Suprapubic skin (tissue), 3 donors: Measurements from ENCODE around the gene UBL3.

Experiments
- EP300 ChIP-seq: sonication (generic); formaldehyde crosslinking; IDR thresholded peaks from one replicate; pipeline ENCODE4 v1.6.1; 2017; ENCODE audit warnings: antibody characterized with exemption
- TF ChIP-seq, protein P1 (sequence below), 2 donors: fragments of 200-600 bp in 1 of 2; fragments of 450-650 bp in 1 of 2; sonication (generic) in 1 of 2; IDR thresholded peaks; one replicate each; pipeline ENCODE4 v1.5.1; 2016 to 2019; ENCODE audit warnings: antibody characterized with exemption in 2 of 2, mild to moderate bottlenecking in 1 of 2, moderate library complexity in 1 of 2

DNA sequence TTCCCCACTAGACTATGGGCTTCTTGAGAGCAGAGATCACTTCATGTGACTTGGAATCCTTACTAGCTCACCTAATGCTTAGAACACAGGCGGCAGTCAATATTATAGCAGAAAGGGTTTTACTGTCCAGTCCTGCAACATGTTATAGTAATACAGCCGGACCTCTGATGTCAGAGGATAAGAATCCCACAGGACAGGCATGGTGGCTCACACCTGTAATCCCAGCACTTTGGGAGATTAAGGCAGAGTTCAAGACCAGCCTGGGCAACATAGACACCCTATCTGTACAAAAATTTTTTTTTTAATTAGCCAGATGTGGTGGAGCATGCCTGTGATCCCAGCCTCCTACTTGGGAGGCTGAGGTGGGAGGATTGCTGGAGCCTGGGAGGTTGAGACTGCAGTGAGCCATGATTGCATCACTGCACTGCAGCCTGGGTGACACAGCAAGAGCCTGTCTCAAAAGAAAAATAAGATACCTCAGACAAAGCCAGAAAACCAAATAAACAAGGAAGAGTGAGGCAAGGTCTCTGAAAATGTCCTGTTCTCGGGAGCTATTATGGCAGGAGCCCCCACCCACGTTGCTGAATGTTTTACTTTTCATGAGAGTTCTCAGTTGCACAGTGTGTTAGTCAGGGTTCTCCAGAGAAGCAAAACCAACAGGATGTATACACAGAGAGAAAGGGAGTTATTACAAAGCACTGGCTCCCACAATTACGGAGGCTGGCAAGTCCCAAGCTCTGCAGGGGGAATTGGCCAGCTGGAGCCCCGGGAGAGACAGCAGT lies 100.8 kb downstream of the UBL3 start:
- TF ChIP-seq, protein P1, sequence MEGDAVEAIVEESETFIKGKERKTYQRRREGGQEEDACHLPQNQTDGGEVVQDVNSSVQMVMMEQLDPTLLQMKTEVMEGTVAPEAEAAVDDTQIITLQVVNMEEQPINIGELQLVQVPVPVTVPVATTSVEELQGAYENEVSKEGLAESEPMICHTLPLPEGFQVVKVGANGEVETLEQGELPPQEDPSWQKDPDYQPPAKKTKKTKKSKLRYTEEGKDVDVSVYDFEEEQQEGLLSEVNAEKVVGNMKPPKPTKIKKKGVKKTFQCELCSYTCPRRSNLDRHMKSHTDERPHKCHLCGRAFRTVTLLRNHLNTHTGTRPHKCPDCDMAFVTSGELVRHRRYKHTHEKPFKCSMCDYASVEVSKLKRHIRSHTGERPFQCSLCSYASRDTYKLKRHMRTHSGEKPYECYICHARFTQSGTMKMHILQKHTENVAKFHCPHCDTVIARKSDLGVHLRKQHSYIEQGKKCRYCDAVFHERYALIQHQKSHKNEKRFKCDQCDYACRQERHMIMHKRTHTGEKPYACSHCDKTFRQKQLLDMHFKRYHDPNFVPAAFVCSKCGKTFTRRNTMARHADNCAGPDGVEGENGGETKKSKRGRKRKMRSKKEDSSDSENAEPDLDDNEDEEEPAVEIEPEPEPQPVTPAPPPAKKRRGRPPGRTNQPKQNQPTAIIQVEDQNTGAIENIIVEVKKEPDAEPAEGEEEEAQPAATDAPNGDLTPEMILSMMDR (IDR thresholded peaks at IDR 0.05), result no peak
- no peak for TF ChIP-seq EP300
